Brain microvascular endothelial cell (primary cell): ENCODE measurements around the gene M1AP.

Source experiments
- DNase-seq: peaks from one replicate; pipeline ENCODE4 v3.0.0-alpha.2; 2020
- H3K27ac ChIP-seq: fragments of 250-450 bp; sonication (Bioruptor Pico); 2 replicates; pipeline ENCODE4 v1.5.1; 2020; ENCODE audit warnings: mild to moderate bottlenecking, moderate library complexity
- H3K27me3 ChIP-seq: fragments of 250-450 bp; sonication (Bioruptor Pico); replicated peaks from 2 replicates; pipeline ENCODE4 v1.5.1; 2020; ENCODE audit warnings: mild to moderate bottlenecking
- H3K36me3 ChIP-seq: fragments of 250-450 bp; sonication (Bioruptor Pico); replicated peaks from 2 replicates; pipeline ENCODE4 v1.5.1; 2020; ENCODE audit warnings: mild to moderate bottlenecking
- H3K4me3 ChIP-seq: 2 replicates; pipeline ENCODE4 v1.5.1; 2011; ENCODE audit warnings: low read depth, mild to moderate bottlenecking, control low read depth, low read length, moderate library complexity
- in situ Hi-C: cut with HindIII; loops from 2 replicates; pipeline ENCODE4 v1.10.0; 2017; ENCODE audit warnings: low sequenced_read_pairs, low pct_ligation_motif_present
- TF ChIP-seq, protein P1 (sequence below): IDR thresholded peaks from 2 replicates; pipeline ENCODE4 v1.5.1; 2011; ENCODE audit warnings: low read depth, mild to moderate bottlenecking, moderate library complexity, low read length, control low read depth, inconsistent platforms; ENCODE audit errors: missing control alignments

Gene M1AP

DNA sequence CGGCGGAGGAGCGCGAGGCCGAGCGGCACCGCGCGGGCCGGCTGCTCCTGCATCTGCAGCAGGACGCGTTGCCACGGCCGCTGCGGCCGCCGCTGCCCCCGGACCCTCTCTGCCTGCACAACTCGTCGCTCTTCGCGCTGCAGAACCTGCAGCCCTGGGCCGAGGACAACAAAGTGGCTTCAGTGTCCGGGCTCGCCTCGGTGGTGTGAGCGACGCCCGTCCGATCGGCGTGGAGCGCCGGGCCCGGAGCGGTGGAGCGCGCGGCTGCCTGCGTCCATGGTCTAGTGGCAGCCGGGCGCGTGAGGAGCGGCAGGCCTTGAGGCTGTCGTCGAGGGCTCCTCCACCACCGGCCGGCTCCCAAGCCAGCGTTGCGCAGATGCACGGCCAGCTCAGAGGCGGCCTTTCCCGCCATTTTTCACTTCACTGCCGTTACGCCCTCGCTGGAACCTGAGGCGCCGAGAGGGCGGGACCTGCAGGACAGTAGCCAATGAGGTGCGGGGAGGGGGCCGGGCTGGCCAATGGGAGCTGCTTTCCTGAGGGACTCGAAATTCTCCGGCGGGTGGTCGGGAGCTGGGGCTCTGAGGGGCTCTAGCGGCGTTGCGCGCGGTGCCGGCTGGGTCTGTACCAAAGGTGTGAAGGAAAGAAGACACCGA, 132.0 kb downstream of the M1AP start:
- peaks cover 71% of the 10 kb centered on the region for H3K27me3 ChIP-seq
- no peak overlapping the region for H3K27ac ChIP-seq
- no peak overlapping the region for H3K4me3 ChIP-seq
- TF ChIP-seq, protein P1, sequence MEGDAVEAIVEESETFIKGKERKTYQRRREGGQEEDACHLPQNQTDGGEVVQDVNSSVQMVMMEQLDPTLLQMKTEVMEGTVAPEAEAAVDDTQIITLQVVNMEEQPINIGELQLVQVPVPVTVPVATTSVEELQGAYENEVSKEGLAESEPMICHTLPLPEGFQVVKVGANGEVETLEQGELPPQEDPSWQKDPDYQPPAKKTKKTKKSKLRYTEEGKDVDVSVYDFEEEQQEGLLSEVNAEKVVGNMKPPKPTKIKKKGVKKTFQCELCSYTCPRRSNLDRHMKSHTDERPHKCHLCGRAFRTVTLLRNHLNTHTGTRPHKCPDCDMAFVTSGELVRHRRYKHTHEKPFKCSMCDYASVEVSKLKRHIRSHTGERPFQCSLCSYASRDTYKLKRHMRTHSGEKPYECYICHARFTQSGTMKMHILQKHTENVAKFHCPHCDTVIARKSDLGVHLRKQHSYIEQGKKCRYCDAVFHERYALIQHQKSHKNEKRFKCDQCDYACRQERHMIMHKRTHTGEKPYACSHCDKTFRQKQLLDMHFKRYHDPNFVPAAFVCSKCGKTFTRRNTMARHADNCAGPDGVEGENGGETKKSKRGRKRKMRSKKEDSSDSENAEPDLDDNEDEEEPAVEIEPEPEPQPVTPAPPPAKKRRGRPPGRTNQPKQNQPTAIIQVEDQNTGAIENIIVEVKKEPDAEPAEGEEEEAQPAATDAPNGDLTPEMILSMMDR, result no peak
- H3K36me3 ChIP-seq, result no peaks in the 10 kb centered on the region
- in situ Hi-C loops, result no loop called here
- DNase-seq, result peak; percentile 29

DNA sequence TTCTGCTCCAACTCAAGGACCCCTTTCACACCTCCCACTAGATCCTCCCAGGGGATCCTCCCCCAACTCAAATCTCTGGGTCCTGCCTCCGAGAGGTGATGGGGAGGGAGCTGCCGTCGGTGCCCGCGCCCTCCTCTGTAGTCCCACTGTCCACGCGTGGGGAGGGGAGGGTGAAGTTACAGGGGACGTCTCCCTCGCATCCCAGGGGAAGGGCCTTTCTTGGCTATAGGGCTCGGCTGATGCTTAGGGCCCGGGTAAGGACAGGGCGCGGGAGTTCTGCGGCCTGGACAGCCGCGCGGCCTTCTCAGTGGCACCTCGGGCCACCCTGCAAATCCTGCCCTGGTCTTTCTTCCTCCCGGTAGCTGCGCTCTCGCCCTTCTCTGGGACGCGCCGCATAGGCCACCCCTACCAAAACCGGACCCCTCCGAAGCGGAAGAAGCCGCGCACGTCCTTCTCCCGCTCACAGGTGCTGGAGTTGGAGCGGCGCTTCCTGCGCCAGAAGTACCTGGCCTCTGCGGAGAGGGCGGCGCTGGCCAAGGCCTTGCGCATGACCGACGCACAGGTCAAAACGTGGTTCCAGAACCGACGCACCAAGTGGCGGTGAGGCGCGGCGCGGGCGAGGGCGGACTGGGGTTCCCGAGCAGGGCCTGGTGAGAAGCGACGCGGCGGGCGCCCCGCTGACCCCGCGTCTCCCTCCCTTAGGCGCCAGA, 132.7 kb downstream of the M1AP start:
- TF ChIP-seq, protein P1, result no peak
- Histone ChIP-seq H3K4me3 (no peak overlapping the region), H3K27me3 (peaks cover 72% of the 10 kb centered on the region), H3K36me3 (no peaks in the 10 kb centered on the region), H3K27ac (no peak overlapping the region)
- in situ Hi-C loops, result no loop called here
- no peak for DNase-seq

DNA sequence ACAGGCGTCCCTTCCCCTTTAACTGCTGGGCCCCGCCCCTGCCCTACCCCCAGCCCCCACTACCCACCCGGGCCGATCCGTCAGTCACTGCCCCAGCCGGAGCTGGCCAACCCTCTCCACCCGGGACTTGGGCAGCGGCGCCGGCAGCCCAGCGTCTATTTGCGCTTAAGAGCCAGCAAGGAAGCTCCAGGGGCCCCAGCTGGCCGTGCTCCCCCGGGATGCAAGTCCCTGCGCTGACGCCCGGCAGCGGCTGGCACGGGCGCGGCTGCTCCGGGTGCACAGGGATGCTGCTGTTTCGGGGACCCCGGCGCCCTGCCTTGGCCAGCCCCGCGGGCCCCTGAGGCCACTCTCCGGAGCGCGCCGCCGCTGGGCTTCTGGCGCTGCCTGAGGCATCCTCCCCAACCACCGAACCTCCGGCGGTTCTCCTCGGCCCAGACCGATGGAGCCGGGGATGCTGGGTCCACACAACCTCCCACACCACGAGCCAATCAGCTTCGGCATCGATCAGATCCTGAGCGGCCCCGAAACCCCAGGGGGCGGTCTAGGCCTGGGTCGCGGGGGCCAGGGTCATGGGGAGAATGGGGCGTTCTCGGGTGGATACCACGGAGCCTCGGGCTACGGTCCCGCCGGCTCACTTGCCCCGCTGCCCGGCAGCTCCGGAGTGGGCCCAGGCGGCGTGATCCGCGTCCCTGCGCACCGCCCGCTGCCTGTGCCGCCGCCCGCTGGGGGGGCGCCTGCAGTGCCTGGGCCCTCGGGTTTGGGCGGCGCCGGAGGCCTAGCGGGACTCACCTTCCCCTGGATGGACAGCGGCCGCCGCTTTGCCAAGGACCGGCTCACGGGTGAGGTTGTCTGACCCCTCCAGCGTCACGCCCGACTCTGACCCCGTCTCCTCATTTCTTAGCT, 133.5 kb downstream of the M1AP start, which contains the start of gene TLX2:
TSS of gene TLX2 (plus strand) at position 83 of the 903 bp plus-strand sequence. CDS start at position 440, 357 bp downstream.
- no peak for DNase-seq
- H3K27me3 ChIP-seq, result peaks cover 68% of the 10 kb centered on the region
- no peak within 1 kb of the TSS for H3K4me3 ChIP-seq
- in situ Hi-C loops, result no loop called here
- H3K27ac ChIP-seq, result no peak within 1 kb of the TSS
- no peaks in the 10 kb centered on the region for H3K36me3 ChIP-seq
- TF ChIP-seq, protein P1, result no peak

DNA sequence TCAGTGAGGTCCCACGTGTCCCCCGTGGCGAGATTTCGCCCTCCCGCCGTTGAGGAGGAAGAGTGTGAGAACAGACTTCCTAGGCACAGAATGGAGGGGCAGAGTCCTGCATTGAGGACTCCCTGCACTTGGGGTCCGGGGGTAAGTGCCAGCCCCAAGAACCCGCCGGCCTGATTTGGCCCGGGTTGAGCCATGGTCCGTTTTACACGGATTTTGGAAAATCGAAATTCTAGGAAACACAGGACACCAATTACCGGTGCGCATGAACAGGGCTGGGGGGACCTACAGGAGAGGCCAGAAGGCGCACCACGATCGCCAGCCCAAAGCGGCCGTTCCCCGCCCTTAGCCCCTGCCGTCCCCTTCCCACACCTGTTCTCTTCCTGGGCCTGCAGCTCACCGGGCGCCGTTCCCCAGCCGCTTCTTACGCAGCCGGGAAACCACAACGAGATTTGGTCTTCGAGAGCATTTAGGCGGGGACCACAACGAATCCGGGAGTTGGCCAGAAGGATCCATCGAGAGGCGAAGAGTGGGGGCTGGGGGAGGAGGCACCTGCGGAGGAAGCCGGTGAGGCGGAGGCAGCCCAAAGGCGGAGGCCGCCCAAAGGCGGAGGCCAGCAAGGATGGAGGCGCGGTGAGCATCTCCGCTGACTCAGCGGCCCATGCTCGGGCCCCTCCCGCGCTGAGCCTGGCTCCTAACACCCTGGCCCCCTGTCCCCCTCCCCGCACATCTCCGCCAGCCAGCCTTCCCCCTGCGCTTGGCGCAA, 134.3 kb downstream of the M1AP start:
- in situ Hi-C loops, result no loop called here
- Histone ChIP-seq H3K4me3 (no peak overlapping the region), H3K27me3 (peaks cover 61% of the 10 kb centered on the region), H3K27ac (no peak overlapping the region), H3K36me3 (no peaks in the 10 kb centered on the region)
- TF ChIP-seq, protein P1, result no peak
- no peak for DNase-seq
